AG10803 (cell line): ENCODE data around the gene WASF3.

Source experiments
- DNase-seq: peaks from one replicate; pipeline ENCODE4 v3.0.0; 2010; ENCODE audit warnings: low read depth
- H3K4me3 ChIP-seq: 2 replicates; pipeline ENCODE4 v1.5.1; 2011; ENCODE audit warnings: mild to moderate bottlenecking, low read length, control low read depth
- TF ChIP-seq, protein P1 (sequence below): conservative IDR thresholded peaks from 2 replicates; pipeline ENCODE4 v1.5.1; 2011; ENCODE audit warnings: mild to moderate bottlenecking, low read length, control low read depth, inconsistent platforms

WASF3 gene

DNA sequence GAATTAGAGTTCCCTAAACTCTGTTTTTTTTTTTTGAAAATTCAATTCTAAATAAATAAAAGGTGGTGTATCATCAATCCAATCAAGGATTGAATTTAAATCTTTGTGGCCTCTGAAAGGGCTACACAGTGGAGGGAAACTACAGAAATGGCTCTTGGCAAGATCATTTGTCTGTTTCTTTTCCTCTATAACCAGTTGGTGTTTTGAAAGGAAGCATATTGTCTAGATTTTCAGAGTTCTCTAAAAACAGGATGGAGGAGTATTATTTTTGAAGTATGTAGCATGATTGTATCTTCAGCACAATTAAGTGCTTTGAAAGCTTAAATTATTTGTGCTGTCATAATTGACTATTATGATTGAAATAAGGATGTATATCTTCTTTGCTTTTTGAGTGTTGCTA is 29.8 kb downstream of the WASF3 start:
- H3K4me3 ChIP-seq: no peak overlapping the region
- DNase-seq: no peak
- TF ChIP-seq, protein P1, sequence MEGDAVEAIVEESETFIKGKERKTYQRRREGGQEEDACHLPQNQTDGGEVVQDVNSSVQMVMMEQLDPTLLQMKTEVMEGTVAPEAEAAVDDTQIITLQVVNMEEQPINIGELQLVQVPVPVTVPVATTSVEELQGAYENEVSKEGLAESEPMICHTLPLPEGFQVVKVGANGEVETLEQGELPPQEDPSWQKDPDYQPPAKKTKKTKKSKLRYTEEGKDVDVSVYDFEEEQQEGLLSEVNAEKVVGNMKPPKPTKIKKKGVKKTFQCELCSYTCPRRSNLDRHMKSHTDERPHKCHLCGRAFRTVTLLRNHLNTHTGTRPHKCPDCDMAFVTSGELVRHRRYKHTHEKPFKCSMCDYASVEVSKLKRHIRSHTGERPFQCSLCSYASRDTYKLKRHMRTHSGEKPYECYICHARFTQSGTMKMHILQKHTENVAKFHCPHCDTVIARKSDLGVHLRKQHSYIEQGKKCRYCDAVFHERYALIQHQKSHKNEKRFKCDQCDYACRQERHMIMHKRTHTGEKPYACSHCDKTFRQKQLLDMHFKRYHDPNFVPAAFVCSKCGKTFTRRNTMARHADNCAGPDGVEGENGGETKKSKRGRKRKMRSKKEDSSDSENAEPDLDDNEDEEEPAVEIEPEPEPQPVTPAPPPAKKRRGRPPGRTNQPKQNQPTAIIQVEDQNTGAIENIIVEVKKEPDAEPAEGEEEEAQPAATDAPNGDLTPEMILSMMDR: no peak

DNA sequence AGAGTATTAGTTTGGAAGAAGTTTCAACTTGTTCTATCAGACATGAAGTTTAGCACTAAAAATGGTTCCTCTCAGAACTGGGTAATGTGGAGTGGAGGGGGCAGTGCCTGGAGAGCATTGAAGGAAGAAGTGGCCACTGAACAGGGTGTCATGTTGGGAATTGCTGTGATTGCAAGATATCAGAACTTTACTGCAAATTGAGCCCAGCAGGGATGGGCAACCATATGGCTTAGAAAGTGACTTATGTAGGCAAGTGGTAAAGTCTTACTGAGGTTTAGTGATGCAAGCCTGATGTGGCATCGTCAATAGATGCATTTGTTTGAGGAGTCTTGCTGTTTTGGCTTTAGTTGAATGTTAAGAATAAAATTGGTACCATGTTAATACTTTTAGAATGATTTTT is 31.7 kb downstream of the WASF3 start:
- DNase-seq: no peak
- no peak overlapping the region for H3K4me3 ChIP-seq
- TF ChIP-seq, protein P1: no peak

DNA sequence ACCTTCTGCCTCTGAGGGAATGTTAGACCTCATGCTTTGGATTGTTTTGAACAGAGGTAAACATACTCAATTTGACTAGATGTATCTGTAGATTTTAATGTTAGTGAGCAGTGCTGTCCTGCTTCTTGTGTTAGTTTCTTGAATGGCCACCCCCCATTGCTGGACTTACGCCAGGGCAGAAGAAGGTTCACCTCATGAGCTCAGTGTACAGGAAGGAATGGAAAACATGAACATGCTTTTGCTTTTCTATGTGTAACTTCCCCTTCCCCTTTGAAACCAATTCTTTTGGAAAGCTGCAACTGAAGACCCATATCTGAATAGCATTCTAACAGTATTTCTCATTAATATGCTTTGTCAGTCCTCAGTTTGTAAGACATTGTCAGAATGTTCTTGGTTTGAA is 32.3 kb downstream of the WASF3 start:
- no peak overlapping the region for H3K4me3 ChIP-seq
- TF ChIP-seq, protein P1: no peak
- DNase-seq: peak; percentile 38

DNA sequence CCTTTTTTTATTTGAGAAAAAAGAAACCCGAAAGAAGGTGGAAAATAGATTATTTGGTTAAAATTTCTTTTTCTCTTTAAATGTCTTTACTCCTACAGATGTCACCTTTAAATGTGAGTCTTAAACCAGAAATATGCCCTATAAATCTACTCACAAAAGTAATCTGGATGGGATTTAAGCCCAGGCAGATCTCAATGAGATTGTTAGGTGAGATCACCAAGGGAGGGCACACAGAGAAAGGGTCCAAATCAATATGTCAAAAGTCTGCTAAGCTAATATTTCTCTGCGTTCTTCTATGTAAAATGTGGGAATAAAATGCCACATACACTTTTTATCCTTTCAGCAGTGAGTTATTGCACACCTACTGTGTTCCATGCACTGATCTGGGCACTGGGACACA is 32.9 kb downstream of the WASF3 start:
- DNase-seq: no peak
- TF ChIP-seq, protein P1: no peak
- no peak overlapping the region for H3K4me3 ChIP-seq

DNA sequence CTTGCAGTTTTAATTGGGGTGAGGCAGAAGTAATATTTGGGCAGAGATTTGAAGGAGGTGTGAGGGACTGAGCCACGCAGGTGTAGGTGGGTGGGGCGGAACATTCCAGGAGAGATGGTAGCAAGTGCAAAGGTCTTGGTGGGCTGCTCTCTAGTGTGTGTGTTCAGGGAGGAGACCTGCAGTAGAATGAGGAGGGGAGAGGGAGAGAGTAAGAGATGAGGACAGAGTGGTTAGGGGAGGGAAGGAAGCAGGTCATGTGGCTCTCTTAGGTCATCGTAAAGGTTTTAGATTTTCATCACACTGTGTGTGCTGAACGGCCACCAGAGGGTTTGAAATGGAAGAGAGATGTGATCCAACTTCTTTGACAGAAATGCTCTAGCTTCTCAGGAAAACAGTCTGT is 33.5 kb downstream of the WASF3 start:
- no peak overlapping the region for H3K4me3 ChIP-seq
- TF ChIP-seq, protein P1: no peak
- no peak for DNase-seq

DNA sequence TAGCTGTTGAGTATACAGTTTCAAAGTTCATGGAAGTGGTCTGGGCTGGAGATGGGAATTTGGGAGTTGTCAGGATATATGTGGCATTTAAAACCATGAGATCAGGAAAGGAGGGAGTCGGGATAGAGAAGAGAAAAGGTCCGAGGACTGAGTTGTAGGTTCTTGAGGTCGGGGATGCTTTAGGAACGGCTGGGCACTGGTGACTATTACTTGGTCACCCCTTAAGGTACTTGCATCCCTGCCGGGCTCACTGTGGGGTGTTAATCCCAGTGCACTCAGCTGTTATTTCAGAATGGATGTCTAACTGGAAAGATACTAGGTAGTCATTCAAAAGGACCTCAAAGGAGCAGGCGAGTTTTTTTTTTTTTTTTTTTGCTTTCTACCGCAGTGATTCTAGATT is 34.2 kb downstream of the WASF3 start:
- TF ChIP-seq, protein P1: no peak
- no peak for DNase-seq
- no peak overlapping the region for H3K4me3 ChIP-seq

DNA sequence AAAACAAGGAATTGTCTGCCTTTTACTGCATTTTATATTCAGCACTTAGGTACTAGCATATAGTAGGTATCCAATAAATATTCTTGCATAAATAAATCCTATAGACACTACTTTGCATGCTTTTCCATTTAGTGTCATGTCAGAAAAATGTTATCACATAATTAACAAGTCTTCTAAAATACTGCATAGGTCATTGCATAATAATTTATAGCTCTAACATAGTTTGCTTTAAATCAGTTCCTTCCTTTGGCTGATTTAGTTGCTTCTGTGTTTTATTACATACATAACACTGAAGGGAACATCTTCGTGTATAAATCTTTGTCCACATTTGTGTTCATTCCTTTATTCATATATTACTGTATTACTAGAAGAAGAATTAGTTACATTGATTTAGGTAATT is 36.2 kb downstream of the WASF3 start:
- TF ChIP-seq, protein P1: no peak
- DNase-seq: no peak
- no peak overlapping the region for H3K4me3 ChIP-seq
